Fibroblast of gingiva (primary cell): ENCODE results near the gene CILP2.

Experiments used
- DNase-seq: peaks from one replicate; pipeline ENCODE4 v3.0.0-alpha.2; 2011; ENCODE audit warnings: low read depth

Gene CILP2

GRCh38 chr19:19543640-19544039 is 5.6 kb downstream of the CILP2 start:
- DNase-seq, result no peak

- no peak for DNase-seq
Measured at GRCh38 chr19:19544257-19544953, 6.3 kb downstream of the CILP2 start.

GRCh38 chr19:19544954-19545591 is 7.0 kb downstream of the CILP2 start:
- no peak for DNase-seq

GRCh38 chr19:19545707-19546106 is 7.6 kb downstream of the CILP2 start:
- DNase-seq, result no peak

GRCh38 chr19:19546751-19547162 is 8.7 kb downstream of the CILP2 start:
- DNase-seq, result no peak

- DNase-seq, result no peak
Measured at GRCh38 chr19:19547674-19548336, 9.7 kb downstream of the CILP2 start.

GRCh38 chr19:19548915-19549759 is 11.1 kb downstream of the CILP2 start:
- DNase-seq, result no peak

GRCh38 chr19:19549804-19550464 is 11.9 kb downstream of the CILP2 start:
- no peak for DNase-seq

GRCh38 chr19:19550485-19550929 is 12.4 kb downstream of the CILP2 start:
- DNase-seq, result no peak

GRCh38 chr19:19550972-19551852 is 13.1 kb downstream of the CILP2 start:
- no peak for DNase-seq

- peak; percentile 57 for DNase-seq
Measured at GRCh38 chr19:19551853-19552192, 13.8 kb downstream of the CILP2 start.

- DNase-seq, result peak; percentile 41
Measured at GRCh38 chr19:19552798-19553197, 14.7 kb downstream of the CILP2 start.

- DNase-seq, result no peak
Measured at GRCh38 chr19:19553670-19554069, 15.6 kb downstream of the CILP2 start.

GRCh38 chr19:19554074-19555023 is 16.3 kb downstream of the CILP2 start:
- no peak for DNase-seq

GRCh38 chr19:19558055-19558454 is 20.0 kb downstream of the CILP2 start:
- no peak for DNase-seq

- no peak for DNase-seq
Measured at GRCh38 chr19:19558636-19559035, 20.6 kb downstream of the CILP2 start.

- no peak for DNase-seq
Measured at GRCh38 chr19:19559931-19560330, 21.9 kb downstream of the CILP2 start.

GRCh38 chr19:19561946-19562664 is 24.0 kb downstream of the CILP2 start:
- no peak for DNase-seq
